ENCODE data around the gene PPP1R16B.

DNA sequence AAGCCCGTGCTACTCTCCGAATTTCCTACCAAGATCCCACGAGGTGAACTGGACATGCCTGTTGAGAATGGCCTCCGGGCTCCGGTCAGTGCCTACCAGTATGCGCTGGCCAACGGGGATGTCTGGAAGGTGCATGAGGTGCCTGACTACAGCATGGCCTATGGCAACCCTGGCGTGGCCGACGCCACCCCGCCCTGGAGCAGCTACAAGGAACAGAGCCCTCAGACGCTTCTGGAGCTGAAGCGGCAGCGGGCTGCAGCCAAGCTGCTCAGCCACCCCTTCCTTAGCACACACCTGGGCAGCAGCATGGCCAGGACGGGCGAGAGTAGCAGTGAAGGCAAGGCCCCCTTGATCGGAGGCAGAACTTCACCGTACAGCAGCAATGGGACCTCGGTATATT lies 112.7 kb downstream of the PPP1R16B start:
- TF ChIP-seq, protein P1, sequence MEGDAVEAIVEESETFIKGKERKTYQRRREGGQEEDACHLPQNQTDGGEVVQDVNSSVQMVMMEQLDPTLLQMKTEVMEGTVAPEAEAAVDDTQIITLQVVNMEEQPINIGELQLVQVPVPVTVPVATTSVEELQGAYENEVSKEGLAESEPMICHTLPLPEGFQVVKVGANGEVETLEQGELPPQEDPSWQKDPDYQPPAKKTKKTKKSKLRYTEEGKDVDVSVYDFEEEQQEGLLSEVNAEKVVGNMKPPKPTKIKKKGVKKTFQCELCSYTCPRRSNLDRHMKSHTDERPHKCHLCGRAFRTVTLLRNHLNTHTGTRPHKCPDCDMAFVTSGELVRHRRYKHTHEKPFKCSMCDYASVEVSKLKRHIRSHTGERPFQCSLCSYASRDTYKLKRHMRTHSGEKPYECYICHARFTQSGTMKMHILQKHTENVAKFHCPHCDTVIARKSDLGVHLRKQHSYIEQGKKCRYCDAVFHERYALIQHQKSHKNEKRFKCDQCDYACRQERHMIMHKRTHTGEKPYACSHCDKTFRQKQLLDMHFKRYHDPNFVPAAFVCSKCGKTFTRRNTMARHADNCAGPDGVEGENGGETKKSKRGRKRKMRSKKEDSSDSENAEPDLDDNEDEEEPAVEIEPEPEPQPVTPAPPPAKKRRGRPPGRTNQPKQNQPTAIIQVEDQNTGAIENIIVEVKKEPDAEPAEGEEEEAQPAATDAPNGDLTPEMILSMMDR (IDR thresholded peaks at IDR 0.05), result no peak
- no peak for TF ChIP-seq POLR2A (IDR thresholded peaks at IDR 0.05)
